ENCODE measurements around the gene KLHDC7B.
A peak's percentile ranks its signal among the peaks of the same experiment; 100 is the strongest.

KLHDC7B gene

GRCh38 chr22:50548921-50549790, 3.5 kb downstream of the KLHDC7B start:
- DNase-seq = no peak

GRCh38 chr22:50550395-50550794, 4.7 kb downstream of the KLHDC7B start:
- no peak for DNase-seq

DNA sequence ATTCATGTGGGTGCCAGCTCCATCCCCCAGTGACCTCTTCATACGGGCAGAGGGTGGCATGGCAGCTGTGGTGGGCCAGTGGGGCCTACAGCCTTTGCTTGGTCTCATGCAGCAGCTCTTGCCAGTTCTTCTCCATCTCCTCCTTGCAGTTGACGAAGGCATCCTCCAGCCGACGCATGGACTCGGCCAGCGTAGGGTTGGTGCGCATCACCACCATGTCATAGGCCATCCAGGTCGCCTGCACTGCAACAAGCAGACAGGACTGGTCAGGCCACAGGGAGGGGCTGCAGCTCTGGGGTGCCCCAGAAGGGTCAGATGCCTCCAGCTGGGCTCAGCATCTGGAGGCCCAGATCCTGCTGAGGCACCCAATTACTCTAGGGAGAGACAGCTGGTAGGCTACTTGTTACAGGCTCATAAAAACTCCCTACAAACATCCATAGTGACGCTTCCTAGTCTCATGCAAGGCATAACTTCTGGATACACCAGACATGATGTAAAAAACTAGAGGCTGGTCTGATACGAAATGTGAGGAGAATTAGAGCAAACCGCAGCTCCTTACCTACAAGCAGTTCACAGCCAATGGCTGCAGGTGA, 5.6 kb downstream of the KLHDC7B start:
- DNase-seq = no peak

DNA sequence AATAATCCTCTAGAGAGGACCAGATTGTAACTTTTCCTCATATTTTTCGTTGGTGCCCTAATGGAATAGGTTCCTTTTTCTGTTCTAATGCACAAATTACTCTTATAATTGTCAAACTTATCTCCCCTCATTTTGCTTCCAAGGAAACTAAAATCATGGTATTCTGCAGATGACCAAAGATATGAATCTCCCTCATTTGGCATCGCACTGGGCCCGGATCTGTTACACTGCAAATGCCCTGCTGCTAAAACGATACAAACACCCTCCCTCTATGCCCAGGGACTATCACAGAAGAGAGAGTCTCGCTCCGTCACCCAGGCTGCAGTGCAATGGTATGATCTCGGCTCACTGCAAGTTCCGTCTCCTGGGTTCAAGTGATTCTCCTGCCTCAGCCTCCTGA, 7.6 kb downstream of the KLHDC7B start:
- DNase-seq = no peak

GRCh38 chr22:50556703-50557102, 11.0 kb downstream of the KLHDC7B start:
- no peak for DNase-seq

- no peak for DNase-seq
Measured at GRCh38 chr22:50560034-50560433, 14.3 kb downstream of the KLHDC7B start.

- no peak for DNase-seq
Measured at GRCh38 chr22:50561401-50562358, 16.0 kb downstream of the KLHDC7B start.

DNA sequence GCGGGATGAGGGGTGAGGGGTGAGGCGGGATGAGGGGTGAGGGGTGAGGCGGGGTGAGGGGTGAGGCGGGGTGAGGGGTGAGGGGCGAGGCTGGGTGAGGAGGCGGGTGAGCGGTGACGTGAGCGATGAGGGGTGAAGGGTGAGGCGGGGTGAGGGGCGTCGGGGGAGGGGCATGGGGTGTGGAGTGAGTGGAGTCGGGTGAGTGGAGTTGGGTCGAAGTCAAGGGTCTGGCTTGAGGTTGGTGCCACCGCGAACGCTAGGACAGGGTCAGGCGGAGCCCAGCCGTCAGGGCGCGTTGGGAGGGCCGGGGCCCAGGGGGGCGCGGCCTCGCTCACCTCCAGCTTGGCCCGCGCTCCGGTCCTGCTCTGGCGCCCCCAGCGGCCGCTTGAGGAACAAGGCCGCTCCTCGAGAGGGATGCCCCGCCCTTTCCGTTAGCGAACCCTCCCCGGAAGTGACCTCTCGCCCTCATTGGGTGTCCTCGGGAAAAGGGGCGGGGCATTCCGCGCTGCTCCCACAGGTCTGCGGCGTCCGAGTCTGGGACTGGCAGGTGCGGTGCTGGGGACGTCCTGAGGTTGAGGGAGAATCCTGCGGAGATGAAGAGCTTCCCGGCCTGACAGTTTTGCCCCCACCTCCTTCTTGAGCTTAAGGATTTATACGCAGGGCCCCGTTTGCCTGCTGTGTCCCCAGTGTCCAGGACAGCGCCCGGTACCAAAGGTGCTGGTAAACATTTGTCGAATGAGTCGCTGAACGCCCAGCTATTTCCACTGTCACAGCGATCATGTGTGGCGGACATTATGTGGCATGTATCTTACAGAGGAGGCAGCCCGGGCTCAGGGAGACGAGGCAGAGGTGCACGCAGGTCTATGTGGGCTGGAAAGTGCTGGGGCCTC, 17.1 kb downstream of the KLHDC7B start, which contains the start of gene SYCE3:
TSS of gene SYCE3 (minus strand) at position 397 of the 890 bp plus-strand sequence. CDS start 6,514 bp downstream, outside the sequence.
- peak; percentile 96 for DNase-seq

- DNase-seq = no peak
Measured at GRCh38 chr22:50563413-50564160, 17.9 kb downstream of the KLHDC7B start.

DNA sequence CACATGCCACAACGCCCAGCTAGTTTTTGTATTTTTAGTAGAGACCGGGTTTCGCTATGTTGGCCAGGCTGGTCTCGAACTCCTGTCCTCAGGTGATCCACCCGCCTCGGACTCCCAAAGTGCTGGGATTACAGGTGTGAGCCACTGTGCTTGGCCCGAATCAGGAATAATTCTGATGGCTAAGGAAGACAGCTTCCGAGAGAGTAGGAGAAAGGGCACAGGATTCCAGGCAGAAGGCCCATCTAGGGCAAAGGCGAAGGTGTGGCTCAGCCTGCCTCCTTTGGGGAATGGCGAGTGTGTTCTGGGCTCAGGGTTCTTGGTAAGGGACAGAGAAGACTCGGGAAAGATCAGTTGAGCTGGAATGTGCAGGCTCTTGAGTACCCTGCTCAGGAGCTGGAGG, 18.6 kb downstream of the KLHDC7B start:
- no peak for DNase-seq

DNA sequence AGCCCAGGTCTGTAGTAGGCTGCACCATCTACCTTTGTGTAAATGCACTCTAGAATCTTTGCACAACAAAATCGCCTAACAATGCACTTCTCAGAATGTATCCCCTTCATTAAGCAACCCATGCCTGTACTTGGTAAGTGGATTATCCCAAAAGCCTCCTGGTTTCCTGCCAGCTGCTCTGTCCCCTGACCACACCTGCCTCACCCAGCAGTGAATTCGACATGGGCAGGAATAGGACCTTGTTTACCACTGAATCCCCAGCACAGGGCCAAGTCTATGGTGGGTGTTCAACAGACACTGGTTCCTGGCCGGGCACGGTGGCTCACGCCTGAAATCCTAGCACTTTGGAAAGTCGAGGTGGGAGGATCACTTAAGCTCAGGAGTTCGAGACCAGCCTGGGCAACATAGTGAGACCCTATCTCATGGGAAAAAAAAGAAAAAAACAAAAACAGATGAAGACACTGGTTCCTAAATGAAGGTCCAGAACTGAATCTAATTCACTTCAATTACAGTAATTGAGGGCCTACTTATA, 22.1 kb downstream of the KLHDC7B start:
- DNase-seq = no peak

DNA sequence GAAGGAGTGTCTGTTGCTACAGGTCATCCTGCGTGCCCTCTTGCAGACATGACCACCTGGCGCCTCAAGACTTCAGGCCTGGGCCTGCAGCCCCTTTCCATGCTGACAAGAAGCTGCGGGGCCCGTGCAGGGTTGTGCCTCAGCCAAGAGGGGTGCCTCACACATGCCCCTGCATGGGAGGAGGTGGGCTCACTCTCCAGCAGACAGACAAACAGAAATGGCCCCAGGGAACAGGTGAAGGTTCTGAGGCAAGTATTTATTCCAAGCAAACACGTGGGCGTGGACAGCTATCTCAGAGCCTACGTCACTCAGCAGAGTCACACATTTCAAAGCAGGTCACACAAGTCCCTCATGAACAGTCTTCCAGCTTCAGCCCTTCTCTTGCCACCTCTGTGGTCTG, 22.9 kb downstream of the KLHDC7B start:
- no peak for DNase-seq

GRCh38 chr22:50569041-50569459, 23.4 kb downstream of the KLHDC7B start:
- no peak for DNase-seq

GRCh38 chr22:50569896-50570535, 24.3 kb downstream of the KLHDC7B start:
- DNase-seq = no peak

GRCh38 chr22:50570861-50571260, 25.2 kb downstream of the KLHDC7B start:
- DNase-seq = no peak

GRCh38 chr22:50571264-50572175, 25.8 kb downstream of the KLHDC7B start:
- DNase-seq = no peak

- no peak for DNase-seq
Measured at GRCh38 chr22:50572965-50573364, 27.3 kb downstream of the KLHDC7B start.

DNA sequence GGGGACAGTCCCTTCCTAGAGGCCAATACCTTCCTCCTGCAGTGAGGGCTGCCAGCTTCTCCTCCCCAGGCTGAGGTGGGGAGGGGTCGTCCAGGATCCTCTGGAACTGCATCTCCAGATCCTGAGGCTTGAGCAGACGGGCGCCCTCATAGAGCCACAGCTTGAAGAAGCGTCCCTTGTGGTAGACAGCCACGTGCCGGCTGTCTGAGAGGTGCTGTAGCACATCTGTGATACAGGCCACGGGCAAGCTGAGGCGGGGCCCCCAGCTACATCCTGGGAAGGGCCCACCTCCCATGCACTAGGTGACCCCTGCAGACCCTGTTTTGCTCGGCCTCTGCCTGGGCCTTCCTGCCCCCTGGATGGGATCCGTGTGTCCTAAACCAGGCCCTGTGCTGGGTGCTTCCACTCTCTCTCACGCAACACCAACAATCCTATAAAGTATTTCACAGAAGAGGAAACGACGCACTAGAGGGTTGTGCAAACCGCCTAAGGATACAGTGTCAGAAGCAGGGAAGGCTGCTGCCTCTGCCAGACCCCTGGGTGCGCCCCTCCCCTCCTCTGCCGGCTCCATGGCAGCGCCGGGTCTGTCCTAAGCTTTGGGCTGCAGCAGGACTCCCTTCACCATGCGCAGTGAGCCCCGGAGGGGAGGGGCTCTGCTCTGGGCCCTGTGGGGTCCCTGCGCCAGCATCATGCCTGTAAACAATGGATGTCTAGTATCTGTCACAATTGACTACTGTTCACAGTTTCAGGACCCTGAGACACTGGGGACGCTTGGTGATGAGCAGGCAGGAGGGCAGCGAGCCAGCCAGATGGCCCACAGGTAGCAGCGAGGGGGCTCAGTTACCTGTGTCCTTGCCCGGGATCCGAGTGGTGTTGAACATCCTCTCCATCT, 28.0 kb downstream of the KLHDC7B start:
- DNase-seq = no peak
